Measurements from ENCODE around the gene DMBX1.

The DMBX1 gene

DNA sequence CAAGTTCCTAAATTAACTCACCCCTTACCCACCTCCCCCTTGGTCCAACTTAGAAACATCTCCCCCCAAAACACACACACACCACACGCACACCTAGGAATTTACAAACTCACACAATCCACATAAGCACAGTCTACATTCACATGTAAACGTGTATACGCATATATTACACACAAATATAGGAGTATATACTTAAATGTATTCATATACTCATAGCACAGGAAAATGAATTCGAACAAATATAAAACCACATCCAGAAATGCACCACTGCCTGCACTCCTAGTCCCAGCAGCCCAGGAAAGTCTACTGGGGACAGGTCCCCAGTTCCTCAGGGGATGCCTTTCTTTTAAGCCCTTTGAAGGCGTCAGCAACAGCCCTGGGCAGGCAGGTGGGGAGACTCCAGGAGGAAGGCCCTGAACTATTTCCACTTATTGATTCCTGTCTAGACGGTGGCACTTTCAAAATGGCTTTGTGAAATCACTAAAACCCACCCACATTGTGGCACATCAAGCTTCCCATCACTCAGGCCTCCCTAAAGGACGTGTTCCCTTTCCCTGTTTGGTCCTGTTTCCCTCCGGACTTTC, 3.1 kb upstream of the DMBX1 start:
- no peak for TF ChIP-seq CTCF (IDR thresholded peaks at IDR 0.05; ENCODE audit: extremely low read depth, insufficient read depth, missing control alignments)
- no peak for DNase-seq (ENCODE audit: low spot score)
- in situ Hi-C loops (cut with MboI; ENCODE audit: low pct_unique_long_range_greater_than_20kb, low sequenced_read_pairs, unreplicated experiment) = no loop called here

GRCh38 chr1:46487818-46488218, 1.8 kb upstream of the DMBX1 start:
- no peak for DNase-seq (ENCODE audit: low spot score)
- in situ Hi-C loops (cut with MboI; ENCODE audit: low pct_unique_long_range_greater_than_20kb, low sequenced_read_pairs, unreplicated experiment) = no loop called here
- peak; percentile 28 for TF ChIP-seq CTCF (IDR thresholded peaks at IDR 0.05; ENCODE audit: extremely low read depth, insufficient read depth, missing control alignments)

DNA sequence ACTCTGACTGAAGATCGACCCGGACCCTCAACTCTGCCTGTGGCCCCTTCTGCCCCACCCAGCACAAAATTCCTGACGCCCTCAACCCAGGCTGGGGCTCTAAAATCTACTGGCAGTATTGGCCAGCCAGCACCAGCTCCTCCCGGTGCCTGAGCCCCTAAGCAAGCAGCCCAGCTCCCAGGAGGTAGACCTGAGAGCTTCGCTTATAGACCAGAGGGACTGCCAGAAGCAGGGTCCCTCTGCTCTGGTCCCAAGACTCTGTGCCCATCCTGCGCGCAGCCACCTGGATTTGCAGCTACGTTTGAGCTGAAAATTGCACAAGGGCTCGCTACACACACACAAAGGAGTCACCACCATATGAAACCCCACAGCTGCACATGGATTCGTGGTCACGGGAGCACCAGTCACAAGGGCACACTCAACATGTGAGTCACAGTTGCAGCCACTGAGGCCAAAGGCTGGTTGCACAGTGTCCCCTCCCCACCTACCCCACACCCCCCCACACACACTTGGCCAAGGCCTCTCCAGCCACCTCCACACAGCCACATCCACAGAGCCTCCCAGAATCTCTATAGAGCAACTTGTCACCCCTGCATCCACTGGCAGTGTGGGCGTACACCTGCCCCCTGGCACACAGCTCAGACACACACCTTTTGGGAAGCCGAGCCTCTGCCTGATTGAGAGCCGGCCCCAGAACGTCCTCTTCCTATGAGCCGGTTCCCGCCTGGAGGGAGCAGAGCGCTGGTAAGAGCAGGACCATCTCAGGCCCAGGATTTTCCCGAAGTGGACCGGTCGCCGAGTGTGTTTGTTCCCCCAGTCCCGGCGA, 1.1 kb upstream of the DMBX1 start:
- no peak for DNase-seq (ENCODE audit: low spot score)
- in situ Hi-C loops (cut with MboI; ENCODE audit: low pct_unique_long_range_greater_than_20kb, low sequenced_read_pairs, unreplicated experiment) = no loop called here
- TF ChIP-seq CTCF (IDR thresholded peaks at IDR 0.05; ENCODE audit: extremely low read depth, insufficient read depth, missing control alignments) = no peak

DNA sequence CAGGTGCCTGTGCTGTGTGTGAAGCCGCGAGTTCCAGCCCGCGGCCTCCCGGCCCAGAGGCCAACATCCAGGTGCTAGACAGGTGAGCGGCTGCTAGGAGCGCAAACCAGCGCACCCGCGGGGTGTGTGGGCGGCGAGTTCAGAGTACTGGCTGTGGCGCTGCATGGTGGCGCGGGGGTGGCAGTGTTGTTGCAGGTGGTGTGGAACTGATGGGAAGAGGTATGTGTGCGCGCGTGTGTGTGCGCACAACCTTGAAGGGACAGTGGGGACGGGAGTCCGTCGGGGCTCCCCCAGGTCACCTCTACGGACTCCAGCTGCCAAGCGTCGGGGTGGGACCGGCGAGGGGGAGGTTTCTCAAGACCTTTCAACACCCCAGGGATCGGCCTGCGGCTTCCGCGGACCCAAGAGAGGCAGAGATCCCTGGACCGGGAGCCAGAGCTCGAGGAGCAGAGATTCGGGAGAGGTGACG, 433 bp upstream of the DMBX1 start:
- DNase-seq (ENCODE audit: low spot score) = no peak
- TF ChIP-seq CTCF (IDR thresholded peaks at IDR 0.05; ENCODE audit: extremely low read depth, insufficient read depth, missing control alignments) = no peak
- in situ Hi-C loops (cut with MboI; ENCODE audit: low pct_unique_long_range_greater_than_20kb, low sequenced_read_pairs, unreplicated experiment) = no loop called here

DNA sequence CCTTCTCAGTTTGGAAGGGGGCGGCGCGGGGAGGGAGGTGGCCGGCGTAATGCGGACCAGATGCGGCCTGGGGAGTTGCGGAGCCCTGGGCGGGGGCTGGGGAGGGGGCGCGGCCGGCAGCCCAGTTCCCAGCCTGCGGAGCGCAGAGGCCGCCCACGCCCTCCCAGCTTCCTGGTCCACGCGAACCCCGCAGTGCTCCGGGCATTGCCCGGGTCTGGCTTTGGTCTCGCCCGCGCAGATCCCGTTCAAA, 695 bp downstream of the DMBX1 start:
- no peak for DNase-seq (ENCODE audit: low spot score)
- in situ Hi-C loops (cut with MboI; ENCODE audit: low pct_unique_long_range_greater_than_20kb, low sequenced_read_pairs, unreplicated experiment) = no loop called here
- no peak for TF ChIP-seq CTCF (IDR thresholded peaks at IDR 0.05; ENCODE audit: extremely low read depth, insufficient read depth, missing control alignments)

- TF ChIP-seq CTCF (IDR thresholded peaks at IDR 0.05; ENCODE audit: extremely low read depth, insufficient read depth, missing control alignments) = no peak
- no peak for DNase-seq (ENCODE audit: low spot score)
- in situ Hi-C loops (cut with MboI; ENCODE audit: low pct_unique_long_range_greater_than_20kb, low sequenced_read_pairs, unreplicated experiment) = no loop called here
These were observed 1.2 kb downstream of the DMBX1 start for GRCh38 chr1:46490656-46491442.
